HepG2 (cell line): ENCODE data around the gene SLC22A9.
"Not testable (repeated sequence)": the region's sequence is repeated elsewhere in the genome, so short reads cannot be mapped to it uniquely, and the experiment has no call there.

Experiments
- CTCF ChIP-seq: sonication (generic); formaldehyde crosslinking; IDR thresholded peaks from 2 replicates; pipeline ENCODE4 v1.5.0; 2020; ENCODE audit warnings: mild to moderate bottlenecking, missing genetic modification reagents, moderate library complexity
- ETV5 ChIP-seq: IDR thresholded peaks from 2 replicates; pipeline ENCODE4 v1.6.1; 2018; ENCODE audit warnings: missing biosample characterization, missing genetic modification reagents, inconsistent platforms, borderline replicate concordance
- MTA3 ChIP-seq: sonication (generic); formaldehyde crosslinking; IDR thresholded peaks from 2 replicates; pipeline ENCODE4 v1.4.0; 2020; ENCODE audit warnings: missing genetic modification reagents
- SMARCC2 ChIP-seq: fragments of 450-650 bp; IDR thresholded peaks from 2 replicates; pipeline ENCODE4 v1.6.1; 2017; ENCODE audit warnings: antibody characterized with exemption, mild to moderate bottlenecking
- ZNF670 ChIP-seq: sonication (generic); formaldehyde crosslinking; IDR thresholded peaks from 2 replicates; pipeline ENCODE4 v1.8.0; 2022; ENCODE audit warnings: mild to moderate bottlenecking, missing genetic modification reagents, borderline replicate concordance
- ZNF839 ChIP-seq: sonication (generic); formaldehyde crosslinking; IDR thresholded peaks from 2 replicates; pipeline ENCODE4 v1.4.0; 2020; ENCODE audit warnings: missing genetic modification reagents, mild to moderate bottlenecking, borderline replicate concordance

GRCh38 chr11:63430731-63431130 is 61.1 kb downstream of the SLC22A9 start:
- not testable (repeated sequence) for TF ChIP-seq CTCF; ETV5 (CRISPR knock-in tag); MTA3 (CRISPR knock-in tag); ZNF839 (CRISPR knock-in tag); SMARCC2; ZNF670
